Ascending aorta (tissue), 2 donors: Measurements from ENCODE around the gene INSL3. TPM values are rescaled to one million over a fixed set of nuclear protein-coding genes. Genes with fewer than 3 reads are reported as not detected.

Experiments used
- DNase-seq, 2 donors: peaks; one replicate each; pipeline ENCODE4 v3.0.0-alpha.2; 2019; ENCODE audit warnings: low spot score in 2 of 2
- H3K27ac ChIP-seq, 2 donors: fragments of 200-600 bp; sonication (generic); one replicate each; pipeline ENCODE4 v1.5.1; 2016 to 2017; ENCODE audit warnings: mild to moderate bottlenecking in 1 of 2
- H3K27me3 ChIP-seq: fragments of 200-600 bp; sonication (generic); one replicate; pipeline ENCODE4 v1.5.1; 2017
- H3K36me3 ChIP-seq, 2 donors: fragments of 200-600 bp; sonication (generic); one replicate each; pipeline ENCODE4 v1.5.1; 2016
- H3K4me1 ChIP-seq, 2 donors: fragments of 200-600 bp; sonication (generic); one replicate each; pipeline ENCODE4 v1.5.1; 2016 to 2017; ENCODE audit warnings: mild to moderate bottlenecking in 1 of 2
- H3K4me3 ChIP-seq, 2 donors: fragments of 200-600 bp; sonication (generic); one replicate each; pipeline ENCODE4 v1.5.1; 2016 to 2017; ENCODE audit warnings: mild to moderate bottlenecking in 1 of 2
- H3K9me3 ChIP-seq, 2 donors: fragments of 200-600 bp; sonication (generic); one replicate each; pipeline ENCODE4 v1.5.1; 2016
- intact Hi-C: fragments of 100-400 bp; cut with DNase I; formaldehyde crosslinking; loops from one replicate; pipeline ENCODE4 v1.15.1; 2023
- total RNA-seq: library from RNA; depleted of rRNA; stranded (reverse); fragments of >200 nt; gene quantifications from one replicate; pipeline ENCODE4 v1.1.0, GENCODE V29; 2016
- TF ChIP-seq, protein P1 (sequence below), 3 experiments: fragments of 200-600 bp in 2 of 3; fragments of 450-650 bp in 1 of 3; sonication (generic) in 2 of 3; IDR thresholded peaks; one replicate each; pipeline ENCODE4 v1.5.1; 2016 to 2019; ENCODE audit warnings: antibody characterized with exemption in 3 of 3, mild to moderate bottlenecking in 1 of 3, moderate library complexity in 1 of 3

Gene INSL3
- total RNA-seq, 1 donor from 2014 or later = not detected

DNA sequence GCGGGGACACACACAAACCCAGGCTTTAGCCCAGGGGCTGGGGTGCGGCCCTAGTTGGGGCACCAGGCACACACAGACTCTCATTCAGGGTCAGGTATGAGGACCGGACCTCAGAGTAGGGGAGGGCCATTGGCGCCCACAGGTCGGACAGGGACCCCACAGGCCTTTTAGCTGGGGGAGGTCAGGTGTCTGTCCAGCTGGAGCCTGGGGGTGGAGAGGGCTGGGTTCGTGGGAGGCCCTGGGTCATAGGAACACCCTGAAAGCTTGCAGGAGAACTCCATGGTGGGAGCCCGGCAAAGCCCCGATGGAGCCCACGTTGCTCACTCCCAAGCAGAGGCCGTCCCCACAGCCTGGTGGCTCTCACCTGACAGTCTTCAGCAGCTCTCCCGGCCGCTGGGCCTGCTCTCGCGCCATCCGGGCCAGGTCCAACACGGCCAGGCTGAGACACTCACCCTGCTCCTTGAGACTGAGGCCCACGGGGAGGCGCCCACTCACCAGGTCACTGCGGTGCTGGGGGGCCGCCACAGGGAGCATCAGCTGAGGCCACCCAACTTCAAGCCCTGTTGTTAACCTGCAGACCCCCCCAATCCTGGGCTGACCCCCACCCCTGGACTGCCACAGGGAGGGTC, 21.5 kb upstream of the INSL3 start:
- Histone ChIP-seq H3K36me3 (no peaks in the 10 kb centered on the region), H3K27me3 (peaks cover 6% of the 10 kb centered on the region), H3K27ac (no peak overlapping the region), H3K4me1 (peaks cover 0 to 8% of the 10 kb centered on the region in 2 donors), H3K9me3 (no peaks in the 10 kb centered on the region), H3K4me3 (peak overlapping the region in 1 of 2 donors; percentile 38)
- intact Hi-C loops = no loop called here
- no peak for DNase-seq
- TF ChIP-seq, protein P1, sequence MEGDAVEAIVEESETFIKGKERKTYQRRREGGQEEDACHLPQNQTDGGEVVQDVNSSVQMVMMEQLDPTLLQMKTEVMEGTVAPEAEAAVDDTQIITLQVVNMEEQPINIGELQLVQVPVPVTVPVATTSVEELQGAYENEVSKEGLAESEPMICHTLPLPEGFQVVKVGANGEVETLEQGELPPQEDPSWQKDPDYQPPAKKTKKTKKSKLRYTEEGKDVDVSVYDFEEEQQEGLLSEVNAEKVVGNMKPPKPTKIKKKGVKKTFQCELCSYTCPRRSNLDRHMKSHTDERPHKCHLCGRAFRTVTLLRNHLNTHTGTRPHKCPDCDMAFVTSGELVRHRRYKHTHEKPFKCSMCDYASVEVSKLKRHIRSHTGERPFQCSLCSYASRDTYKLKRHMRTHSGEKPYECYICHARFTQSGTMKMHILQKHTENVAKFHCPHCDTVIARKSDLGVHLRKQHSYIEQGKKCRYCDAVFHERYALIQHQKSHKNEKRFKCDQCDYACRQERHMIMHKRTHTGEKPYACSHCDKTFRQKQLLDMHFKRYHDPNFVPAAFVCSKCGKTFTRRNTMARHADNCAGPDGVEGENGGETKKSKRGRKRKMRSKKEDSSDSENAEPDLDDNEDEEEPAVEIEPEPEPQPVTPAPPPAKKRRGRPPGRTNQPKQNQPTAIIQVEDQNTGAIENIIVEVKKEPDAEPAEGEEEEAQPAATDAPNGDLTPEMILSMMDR (IDR thresholded peaks at IDR 0.05) = no peak

DNA sequence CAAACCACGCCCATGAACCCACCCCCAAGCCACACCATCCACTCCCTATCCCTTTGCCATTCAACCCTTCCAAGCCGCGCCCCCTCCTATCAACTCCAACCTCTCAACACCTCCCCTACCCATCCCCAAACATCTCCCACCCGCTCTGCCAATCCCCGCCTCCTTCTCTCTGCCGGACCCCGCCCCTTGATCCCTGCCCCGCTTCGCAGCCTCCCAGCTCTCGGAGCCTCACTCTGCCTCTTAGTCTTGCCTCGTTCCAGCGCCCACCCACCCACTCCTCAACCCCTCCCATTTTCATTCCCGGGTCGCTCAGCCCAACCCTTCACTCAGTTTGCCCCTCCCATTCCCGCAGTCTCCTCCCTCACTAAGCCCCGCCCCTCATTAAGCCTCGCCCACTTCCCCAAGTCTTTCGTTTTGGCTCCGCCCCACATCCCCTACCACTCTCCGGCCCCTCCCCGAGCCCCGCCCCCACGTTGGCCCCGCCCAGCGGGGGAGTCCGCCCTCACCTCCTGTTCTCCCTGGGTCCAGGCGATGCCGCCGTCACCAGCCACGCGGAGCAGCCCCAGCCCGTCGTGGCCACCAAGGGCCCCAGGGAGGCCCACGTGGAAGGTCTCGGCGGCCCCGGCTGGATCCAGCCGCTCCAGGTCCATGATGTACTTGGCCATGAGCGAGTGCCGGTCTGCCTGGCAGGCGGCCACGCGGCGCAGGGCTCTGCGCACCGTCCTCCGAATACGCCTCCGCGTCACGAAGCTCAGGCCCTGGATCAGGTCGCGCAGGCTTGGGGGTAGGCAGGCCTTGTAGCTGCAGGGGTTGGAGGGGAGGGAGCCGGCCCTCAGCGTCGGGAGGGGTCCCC, 20.7 kb upstream of the INSL3 start:
- Histone ChIP-seq H3K36me3 (no peaks in the 10 kb centered on the region), H3K9me3 (no peaks in the 10 kb centered on the region), H3K27ac (no peak overlapping the region), H3K4me1 (peaks cover 0 to 4% of the 10 kb centered on the region in 2 donors), H3K4me3 (peak overlapping the region; percentile 20 to 38), H3K27me3 (peaks cover 6% of the 10 kb centered on the region)
- intact Hi-C loops = no loop called here
- TF ChIP-seq, protein P1 (IDR thresholded peaks at IDR 0.05) = no peak
- DNase-seq = no peak

DNA sequence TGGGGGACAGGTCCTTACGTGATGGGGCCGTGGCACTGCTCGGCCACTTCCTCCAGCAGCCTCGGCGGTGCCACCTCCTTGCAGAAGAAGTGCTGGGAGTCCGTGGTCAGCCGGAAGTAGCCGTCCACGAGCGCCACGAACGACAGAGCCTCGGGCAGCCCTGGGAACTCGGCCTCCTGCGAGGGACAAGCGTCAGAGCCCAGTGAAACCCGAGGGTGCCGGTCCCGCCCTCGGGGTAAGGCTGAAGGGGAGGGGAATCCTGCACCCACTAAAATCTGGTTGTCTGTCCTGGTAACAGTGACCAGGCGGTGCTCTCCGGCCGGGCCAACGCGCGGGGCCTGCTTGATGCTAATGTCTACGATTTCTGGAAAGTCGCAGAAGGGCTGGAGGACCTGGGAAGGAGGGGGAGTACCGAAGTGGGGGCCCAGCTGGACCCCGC, 20.1 kb upstream of the INSL3 start:
- H3K4me3 ChIP-seq = peak overlapping the region in 1 of 2 donors; percentile 38
- H3K27me3 ChIP-seq = peaks cover 6% of the 10 kb centered on the region
- intact Hi-C loops = no loop called here
- H3K27ac ChIP-seq = no peak overlapping the region
- TF ChIP-seq, protein P1 (IDR thresholded peaks at IDR 0.05) = no peak
- H3K4me1 ChIP-seq = peaks cover 0 to 4% of the 10 kb centered on the region in 2 donors
- H3K9me3 ChIP-seq = no peaks in the 10 kb centered on the region
- DNase-seq = no peak
- no peaks in the 10 kb centered on the region for H3K36me3 ChIP-seq

DNA sequence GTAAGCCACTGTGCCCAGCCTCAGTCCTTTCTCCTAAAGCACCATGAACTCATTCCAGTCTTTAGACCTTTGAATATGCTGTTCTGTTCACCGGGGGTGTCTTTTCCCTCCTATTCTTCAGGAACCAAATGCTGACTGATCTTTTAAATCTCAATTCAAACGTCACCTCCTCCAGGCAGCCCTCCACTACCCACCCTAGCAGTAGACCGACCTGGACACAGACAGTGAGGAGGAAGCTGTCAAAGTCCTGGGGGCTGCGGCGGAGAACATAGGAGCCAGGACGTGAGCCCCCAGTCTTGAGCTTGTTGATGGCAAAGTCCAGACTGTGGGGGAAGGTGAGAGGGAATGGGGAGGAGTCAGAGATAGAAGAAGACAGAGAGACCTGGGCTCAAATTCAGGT, 18.7 kb upstream of the INSL3 start:
- TF ChIP-seq, protein P1 (IDR thresholded peaks at IDR 0.05) = no peak
- H3K27me3 ChIP-seq = peaks cover 6% of the 10 kb centered on the region
- no peak overlapping the region for H3K4me3 ChIP-seq

DNA sequence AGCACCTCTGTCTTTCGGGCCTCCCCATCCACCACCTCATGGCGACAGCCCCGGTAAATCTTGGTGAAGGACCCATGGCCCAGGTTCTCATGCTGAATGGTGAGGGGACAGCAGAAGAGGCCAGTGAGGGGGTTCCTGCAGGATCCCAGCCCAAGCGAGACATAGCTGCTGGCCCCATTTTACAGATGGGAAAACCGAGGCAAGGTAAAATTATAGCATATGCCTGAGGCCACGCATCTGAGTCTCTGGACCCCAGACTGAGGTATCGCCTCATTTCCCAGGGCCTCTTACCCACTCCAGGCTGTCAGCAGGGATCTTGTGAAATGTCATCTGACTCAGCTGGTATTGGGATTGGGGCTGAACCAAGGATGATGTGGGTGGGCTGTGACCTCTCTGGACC, 16.7 kb upstream of the INSL3 start:
- Histone ChIP-seq H3K27ac (no peak overlapping the region), H3K4me1 (peaks cover 0 to 4% of the 10 kb centered on the region in 2 donors), H3K36me3 (no peaks in the 10 kb centered on the region), H3K4me3 (no peak overlapping the region), H3K9me3 (no peaks in the 10 kb centered on the region), H3K27me3 (peaks cover 6% of the 10 kb centered on the region)
- TF ChIP-seq, protein P1 (IDR thresholded peaks at IDR 0.05) = no peak
- intact Hi-C loops = no loop called here
- no peak for DNase-seq

More for the DNA sequence above, 18.7 kb upstream of the INSL3 start:
- no peaks in the 10 kb centered on the region for H3K36me3 ChIP-seq
- DNase-seq = no peak
- H3K9me3 ChIP-seq = no peaks in the 10 kb centered on the region
- peaks cover 0 to 4% of the 10 kb centered on the region in 2 donors for H3K4me1 ChIP-seq
- no peak overlapping the region for H3K27ac ChIP-seq
- intact Hi-C loops = no loop called here
